Mucosa of descending colon (tissue), 3 donors: ENCODE results near the gene TEK. TPM values are rescaled to one million over a fixed set of nuclear protein-coding genes. Genes with fewer than 3 reads are reported as not detected.
"Not testable (repeated sequence)": the region's sequence is repeated elsewhere in the genome, so short reads cannot be mapped to it uniquely, and the experiment has no call there.

ENCODE experiments used
- ATAC-seq: fragments of 200-7000 bp; cut with Tn5 transposase; one replicate; pipeline ENCODE4 v1.9.1; 2020; ENCODE audit warnings: mild to moderate bottlenecking, moderate library complexity
- DNase-seq, 3 donors: peaks; one replicate each; pipeline ENCODE4 v3.0.0-alpha.2; 2020
- H3K36me3 ChIP-seq: fragments of 200-600 bp; one replicate; pipeline ENCODE4 v1.8.0; 2021; ENCODE audit warnings: low read depth, mild to moderate bottlenecking
- H3K4me1 ChIP-seq: fragments of 200-600 bp; one replicate; pipeline ENCODE4 v1.8.0; 2021; ENCODE audit warnings: low read depth, mild to moderate bottlenecking
- H3K4me3 ChIP-seq: fragments of 200-600 bp; one replicate; pipeline ENCODE4 v1.8.0; 2021; ENCODE audit warnings: mild to moderate bottlenecking
- H3K9me3 ChIP-seq: fragments of 200-600 bp; one replicate; pipeline ENCODE4 v1.8.0; 2021; ENCODE audit warnings: mild to moderate bottlenecking
- intact Hi-C, 2 donors: fragments of 100-400 bp; cut with DNase I in 1 of 2; cut with micrococcal nuclease in 1 of 2; formaldehyde crosslinking; loops; one replicate each; pipeline versions ENCODE4 v1.11.0 to v1.11.1; 2022; cut with DNase I, micrococcal nuclease
- total RNA-seq, 3 donors: library from RNA; stranded (reverse); fragmentation: NEBNext Ultra II Directional in 2 of 3; extraction: Animal tissue kit (Norgen Biotek cat#: 25700) in 2 of 3; gene quantifications; one replicate each; pipeline versions ENCODE4 v1.2.1 to v1.2.4, GENCODE V29; 2021 to 2023
- TF ChIP-seq, protein P1 (sequence below): fragments of 200-600 bp; IDR thresholded peaks from one replicate; pipeline ENCODE4 v1.8.0; 2022; ENCODE audit warnings: antibody characterized with exemption, mild to moderate bottlenecking
- donor health status: DM: no; HTN: no; CAD: no; lungs with moderate emphysema.
- donor health status: DM: no; HTN: no; CAD: no.
- donor health status: DM: no; HTN: yes; CAD: no.

The TEK gene
- total RNA-seq, 3 donors from 2014 or later = 2.6 to 7.2 (median 3.9) TPM

DNA sequence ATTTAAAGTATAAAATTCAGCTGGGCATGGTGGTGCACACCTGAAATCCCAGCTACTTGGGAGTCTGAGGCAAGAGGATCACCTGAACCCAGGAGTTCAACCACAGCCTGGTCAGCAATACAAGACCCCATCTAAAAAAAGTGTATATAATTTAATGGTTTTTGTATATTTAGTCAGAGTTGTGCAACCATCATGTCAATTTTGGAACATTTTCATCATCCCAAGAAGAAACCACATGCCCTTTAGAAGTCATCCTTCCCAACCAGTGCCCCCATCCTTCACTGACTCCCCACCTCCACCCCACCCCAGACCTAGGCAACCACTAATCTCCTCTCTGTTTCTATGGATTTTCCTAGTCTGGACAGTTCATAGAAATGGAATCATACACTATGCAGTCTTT is 18.8 kb upstream of the TEK start:
- Histone ChIP-seq H3K9me3 (no peaks in the 10 kb centered on the region), H3K36me3 (no peaks in the 10 kb centered on the region), H3K4me3 (no peak overlapping the region), H3K4me1 (no peaks in the 10 kb centered on the region)
- no peak for ATAC-seq
- TF ChIP-seq, protein P1, sequence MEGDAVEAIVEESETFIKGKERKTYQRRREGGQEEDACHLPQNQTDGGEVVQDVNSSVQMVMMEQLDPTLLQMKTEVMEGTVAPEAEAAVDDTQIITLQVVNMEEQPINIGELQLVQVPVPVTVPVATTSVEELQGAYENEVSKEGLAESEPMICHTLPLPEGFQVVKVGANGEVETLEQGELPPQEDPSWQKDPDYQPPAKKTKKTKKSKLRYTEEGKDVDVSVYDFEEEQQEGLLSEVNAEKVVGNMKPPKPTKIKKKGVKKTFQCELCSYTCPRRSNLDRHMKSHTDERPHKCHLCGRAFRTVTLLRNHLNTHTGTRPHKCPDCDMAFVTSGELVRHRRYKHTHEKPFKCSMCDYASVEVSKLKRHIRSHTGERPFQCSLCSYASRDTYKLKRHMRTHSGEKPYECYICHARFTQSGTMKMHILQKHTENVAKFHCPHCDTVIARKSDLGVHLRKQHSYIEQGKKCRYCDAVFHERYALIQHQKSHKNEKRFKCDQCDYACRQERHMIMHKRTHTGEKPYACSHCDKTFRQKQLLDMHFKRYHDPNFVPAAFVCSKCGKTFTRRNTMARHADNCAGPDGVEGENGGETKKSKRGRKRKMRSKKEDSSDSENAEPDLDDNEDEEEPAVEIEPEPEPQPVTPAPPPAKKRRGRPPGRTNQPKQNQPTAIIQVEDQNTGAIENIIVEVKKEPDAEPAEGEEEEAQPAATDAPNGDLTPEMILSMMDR = no peak
- intact Hi-C loops = no loop called here
- no peak for DNase-seq

DNA sequence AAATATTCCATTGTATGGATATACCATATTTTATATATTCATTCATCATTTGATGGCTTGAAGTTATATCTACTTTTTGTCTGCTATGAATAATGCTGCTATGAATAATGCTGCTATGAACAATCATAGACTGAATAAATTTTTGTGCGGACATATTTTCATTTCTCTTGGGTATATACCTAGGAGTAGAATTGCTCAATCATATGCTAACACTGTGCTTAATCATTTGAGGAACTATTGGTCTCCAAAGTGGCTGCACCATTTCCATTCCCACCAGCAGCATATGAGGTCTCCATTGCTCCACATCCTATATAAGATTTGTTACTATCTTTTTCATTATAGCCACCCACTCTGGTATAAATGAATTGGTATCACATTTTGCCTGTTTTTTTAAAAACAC is 18.3 kb upstream of the TEK start:
- H3K4me1 ChIP-seq = no peaks in the 10 kb centered on the region
- ATAC-seq (no peak), DNase-seq (no peak)
- TF ChIP-seq, protein P1 = no peak
- H3K9me3 ChIP-seq = no peaks in the 10 kb centered on the region
- H3K4me3 ChIP-seq = no peak overlapping the region
- intact Hi-C loops = no loop called here
- no peaks in the 10 kb centered on the region for H3K36me3 ChIP-seq

DNA sequence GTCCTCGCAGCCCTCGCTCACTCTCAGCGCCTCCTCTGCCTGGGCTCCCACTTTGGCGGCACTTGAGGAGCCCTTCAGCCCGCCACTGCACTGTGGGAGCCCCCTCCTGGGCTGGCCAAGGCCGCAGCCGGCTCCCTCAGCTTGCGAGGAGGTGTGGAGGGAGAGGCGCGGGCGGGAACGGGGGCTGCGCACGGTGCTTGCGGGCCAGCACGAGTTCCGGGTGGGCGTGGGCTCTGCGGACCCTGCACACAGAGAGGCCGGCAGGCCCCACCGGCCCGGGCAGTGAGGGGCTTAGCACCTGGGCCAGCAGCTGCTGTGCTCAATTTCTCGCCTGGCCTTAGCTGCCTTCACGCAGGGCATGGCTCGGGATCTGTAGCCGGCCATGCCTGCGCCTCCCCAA is 16.5 kb upstream of the TEK start:
- DNase-seq, intact Hi-C loops, H3K9me3 ChIP-seq, H3K4me3 ChIP-seq, H3K4me1 ChIP-seq, H3K36me3 ChIP-seq, ATAC-seq: not testable (repeated sequence)

DNA sequence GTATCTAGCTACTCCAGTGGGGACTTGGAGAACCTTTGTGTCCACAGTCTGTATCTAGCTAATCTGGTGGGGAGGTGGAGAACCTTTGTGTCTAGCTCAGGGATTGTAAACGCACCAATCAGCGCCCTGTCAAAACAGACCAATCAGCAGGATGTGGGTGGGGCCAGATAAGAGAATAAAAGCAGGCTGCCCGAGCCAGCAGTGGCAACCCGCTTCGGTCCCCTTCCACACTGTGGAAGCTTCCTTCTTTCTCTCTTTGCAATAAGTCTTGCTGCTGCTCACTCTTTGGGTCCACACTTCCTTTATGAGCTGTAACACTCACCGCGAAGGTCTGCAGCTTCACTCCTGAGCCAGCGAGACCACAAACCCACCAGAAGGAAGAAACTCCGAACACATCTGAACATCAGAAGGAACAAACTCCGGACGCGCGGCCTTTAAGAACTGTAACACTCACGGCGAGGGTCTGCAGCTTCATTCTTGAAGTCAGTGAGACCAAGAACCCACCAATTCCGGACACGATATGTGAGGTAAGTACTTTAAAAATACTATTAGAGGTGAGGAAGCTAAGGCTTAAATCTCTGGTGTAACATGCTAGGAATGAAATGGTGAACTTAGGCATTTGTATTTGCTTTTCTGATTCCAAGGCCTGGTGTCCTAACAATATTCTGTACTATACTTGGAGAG is 15.5 kb upstream of the TEK start:
- ATAC-seq, DNase-seq, H3K36me3 ChIP-seq, intact Hi-C loops, H3K4me3 ChIP-seq, H3K9me3 ChIP-seq, H3K4me1 ChIP-seq: not testable (repeated sequence)

DNA sequence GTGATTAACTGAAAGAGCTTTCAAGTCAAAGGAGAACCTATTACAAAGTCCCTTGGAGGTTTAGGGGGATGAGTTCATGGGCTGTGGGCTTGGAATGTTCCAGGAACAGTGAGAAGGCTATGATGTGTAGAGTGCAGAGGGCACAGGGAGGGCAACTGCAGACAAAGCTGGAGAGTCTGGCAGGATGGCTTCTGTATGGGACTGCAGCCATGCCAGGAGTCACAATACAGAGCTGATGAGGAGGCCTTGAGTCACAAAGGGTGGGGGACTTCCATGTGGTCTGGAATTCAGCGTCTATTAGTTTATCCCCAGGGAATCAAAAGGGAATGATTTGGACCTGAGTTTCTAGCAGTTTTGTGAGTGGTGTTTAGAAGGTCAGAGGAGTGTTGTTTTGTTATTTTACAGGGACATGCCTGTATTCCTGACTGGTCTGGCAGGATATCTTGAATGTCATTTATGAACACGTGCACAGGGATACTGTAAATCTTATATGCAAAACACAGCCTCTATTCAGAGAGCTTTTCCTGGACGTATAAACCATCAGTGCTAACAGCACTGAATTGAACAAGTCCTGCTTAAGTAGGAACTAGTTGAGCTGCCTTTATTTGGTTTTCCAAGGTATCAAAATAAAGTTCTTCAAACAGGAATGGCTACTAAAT is 14.3 kb upstream of the TEK start:
- Histone ChIP-seq H3K9me3 (no peaks in the 10 kb centered on the region), H3K36me3 (no peaks in the 10 kb centered on the region), H3K4me1 (no peaks in the 10 kb centered on the region), H3K4me3 (no peak overlapping the region)
- intact Hi-C loops = no loop called here
- ATAC-seq (peak; percentile 18), DNase-seq (no peak)
- TF ChIP-seq, protein P1 = no peak

DNA sequence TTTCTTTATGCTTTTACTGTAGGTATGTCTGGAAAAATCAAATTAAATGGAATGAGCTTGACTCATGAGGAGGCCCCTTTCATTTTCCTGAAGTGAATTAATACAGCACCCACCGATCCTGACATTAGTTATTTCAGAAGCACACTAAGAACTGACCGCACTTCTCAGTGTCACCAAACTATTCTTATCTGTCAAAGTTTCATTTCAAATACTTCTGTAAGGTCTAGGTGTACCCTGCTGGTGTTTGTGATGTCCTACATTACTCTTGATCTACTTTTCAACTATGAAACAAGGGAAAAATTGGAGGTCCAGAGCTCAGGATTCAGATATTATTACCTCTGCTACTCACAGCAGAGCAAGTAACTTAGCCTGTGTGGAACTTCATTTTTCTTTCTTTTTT is 1.8 kb upstream of the TEK start:
- intact Hi-C loops = no loop called here
- TF ChIP-seq, protein P1 = no peak
- H3K4me3 ChIP-seq = no peak overlapping the region

More for the DNA sequence above, 1.8 kb upstream of the TEK start:
- no peak for ATAC-seq
- no peak for DNase-seq
- Histone ChIP-seq H3K9me3 (no peaks in the 10 kb centered on the region), H3K4me1 (no peaks in the 10 kb centered on the region), H3K36me3 (no peaks in the 10 kb centered on the region)
